ENCODE results near the gene ACAP3.

ACAP3 gene

DNA sequence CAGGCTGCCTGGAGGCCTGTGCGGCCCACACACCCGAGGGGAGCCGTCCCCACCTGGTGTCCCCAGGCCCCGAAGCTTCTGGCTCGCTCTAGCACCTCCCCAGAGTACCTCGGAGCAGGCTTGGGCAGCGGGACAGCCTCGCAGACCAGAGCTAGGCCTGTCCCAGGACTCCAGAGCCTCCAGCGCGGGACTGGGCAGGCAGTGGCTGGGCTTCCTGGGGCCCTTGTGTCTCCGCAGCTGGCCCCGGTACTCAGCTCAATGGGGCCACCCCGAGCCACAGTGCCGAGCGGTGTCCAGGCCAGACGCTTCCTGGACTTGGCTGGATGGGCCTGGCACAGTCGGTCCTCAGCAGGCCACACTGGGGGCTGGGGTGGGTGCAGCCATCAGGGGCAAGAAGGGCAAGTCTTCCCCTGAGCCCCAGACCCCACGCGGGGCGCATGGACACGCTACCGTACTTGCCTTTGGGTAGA lies 22.6 kb downstream of the ACAP3 start:
- no peak for DNase-seq (ENCODE audit: low read depth)

DNA sequence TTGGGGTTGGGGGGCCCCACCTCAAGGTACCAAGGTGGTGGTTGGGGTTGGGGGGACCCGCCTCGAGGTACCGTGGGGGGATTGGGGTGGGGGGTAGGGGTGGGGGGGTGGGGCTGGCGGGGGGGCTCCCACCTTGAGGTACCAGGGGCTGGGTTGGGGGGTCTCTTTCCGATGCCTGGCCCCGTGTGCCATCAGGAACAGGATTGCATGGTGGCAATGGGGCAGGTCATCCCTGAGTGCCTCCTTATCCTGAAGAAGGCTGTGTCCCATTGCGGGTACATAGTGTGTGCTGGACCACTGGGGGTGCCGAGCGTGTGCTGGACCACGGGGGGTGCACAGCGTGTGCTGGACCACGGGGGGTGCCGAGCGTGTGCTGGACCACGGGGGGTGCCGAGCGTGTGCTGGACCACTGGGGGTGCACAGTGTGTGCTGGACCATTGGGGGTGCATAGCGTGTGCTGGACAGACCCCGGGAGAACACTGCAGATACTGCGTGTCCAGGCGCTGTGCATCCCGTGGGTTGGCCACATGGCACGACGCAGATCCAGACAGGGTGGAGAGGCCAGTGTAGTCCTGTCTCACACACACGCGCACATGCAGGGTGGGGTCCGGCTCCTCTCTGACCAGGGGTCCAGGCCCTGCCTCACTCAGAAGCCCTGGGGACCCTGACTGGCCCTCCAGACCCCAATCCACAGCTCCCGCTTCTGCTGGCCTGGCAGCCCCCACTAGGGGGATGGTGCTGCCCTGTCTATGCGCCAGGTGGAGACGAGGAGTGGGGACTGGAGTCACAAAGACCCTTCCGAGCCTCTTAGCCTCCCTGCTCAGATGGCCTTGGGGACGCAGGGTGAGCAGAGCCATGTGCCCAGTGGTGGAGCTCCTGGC lies 23.3 kb downstream of the ACAP3 start:
- DNase-seq (ENCODE audit: low read depth), result no peak

DNA sequence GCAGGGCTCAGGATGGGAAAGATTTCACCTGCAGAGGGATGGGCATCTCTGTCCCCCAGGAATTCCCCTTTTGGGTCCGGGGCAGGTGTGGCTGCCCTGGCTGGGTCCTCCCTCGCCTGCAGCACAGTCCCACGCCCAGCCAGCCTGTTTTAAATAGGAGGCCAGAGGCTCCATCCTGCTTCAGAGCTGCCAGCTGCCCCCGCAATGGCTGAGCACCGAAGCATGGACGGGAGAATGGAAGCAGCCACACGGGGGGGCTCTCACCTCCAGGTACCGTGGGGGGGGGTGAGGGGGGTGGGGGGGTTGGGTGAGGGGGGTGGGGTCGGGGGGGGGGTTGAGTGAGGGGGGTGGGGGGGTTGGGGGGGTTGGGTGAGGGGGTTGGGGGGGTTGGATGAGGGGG lies 23.9 kb downstream of the ACAP3 start:
- no peak for DNase-seq (ENCODE audit: low read depth)

DNA sequence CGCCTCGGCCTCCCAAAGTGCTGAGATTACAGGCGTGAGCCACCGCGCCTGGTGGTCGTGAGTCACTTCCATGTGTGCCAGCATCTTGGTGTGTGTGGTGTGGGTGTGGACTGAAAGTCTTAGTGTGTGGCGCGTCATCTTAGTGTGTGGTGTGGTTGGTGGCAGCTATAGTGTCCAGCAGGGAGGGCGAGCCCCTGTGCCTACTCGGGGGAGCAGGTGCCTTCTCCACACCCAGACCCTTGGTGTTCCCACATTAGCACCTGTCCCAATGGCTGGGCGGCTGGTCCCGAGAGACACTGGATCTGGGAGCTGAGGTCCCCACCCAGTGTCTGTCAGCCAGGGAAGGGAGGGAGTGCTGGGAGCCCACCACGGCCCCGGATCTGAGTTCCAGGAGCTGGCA lies 24.7 kb downstream of the ACAP3 start:
- DNase-seq (ENCODE audit: low read depth), result no peak

DNA sequence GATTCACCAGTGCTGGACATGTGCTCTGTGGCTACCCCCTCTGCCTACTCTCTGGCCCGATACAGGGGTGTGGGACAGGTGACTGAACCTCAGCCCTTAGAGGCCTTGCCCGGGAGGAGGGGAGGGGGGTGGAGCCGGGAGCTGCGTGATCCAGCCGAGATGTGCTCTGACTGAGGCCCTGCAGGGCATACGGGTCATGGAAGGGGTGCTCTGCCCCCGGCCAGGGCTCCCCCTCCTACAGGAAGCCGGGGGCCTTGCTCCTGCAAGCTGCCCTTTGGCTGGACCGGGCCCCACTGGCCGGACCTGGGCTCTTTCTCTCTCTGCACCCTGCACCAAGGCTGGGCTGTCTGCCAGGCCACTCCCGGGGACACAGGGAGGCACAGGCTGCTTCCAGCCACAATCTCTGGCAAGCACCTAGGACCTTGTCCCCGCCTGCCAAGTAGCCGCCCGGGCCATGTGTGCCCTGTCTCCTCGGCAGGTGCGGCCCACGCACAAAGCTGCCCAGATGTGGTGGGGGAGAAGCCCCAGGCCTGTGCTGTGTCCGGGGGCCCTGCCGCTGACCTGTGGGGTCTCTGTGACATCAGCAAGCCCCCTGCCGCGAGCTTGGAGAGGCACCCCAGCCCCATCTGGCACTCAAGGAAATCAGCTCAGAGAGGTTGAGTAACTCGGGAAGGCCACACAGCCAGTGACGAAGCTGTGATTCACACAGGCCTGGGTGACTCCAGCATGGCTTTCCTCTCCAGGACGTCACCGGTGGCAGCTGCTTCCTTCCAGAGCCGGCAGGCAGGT lies 26.0 kb downstream of the ACAP3 start:
- DNase-seq (ENCODE audit: low read depth), result no peak

DNA sequence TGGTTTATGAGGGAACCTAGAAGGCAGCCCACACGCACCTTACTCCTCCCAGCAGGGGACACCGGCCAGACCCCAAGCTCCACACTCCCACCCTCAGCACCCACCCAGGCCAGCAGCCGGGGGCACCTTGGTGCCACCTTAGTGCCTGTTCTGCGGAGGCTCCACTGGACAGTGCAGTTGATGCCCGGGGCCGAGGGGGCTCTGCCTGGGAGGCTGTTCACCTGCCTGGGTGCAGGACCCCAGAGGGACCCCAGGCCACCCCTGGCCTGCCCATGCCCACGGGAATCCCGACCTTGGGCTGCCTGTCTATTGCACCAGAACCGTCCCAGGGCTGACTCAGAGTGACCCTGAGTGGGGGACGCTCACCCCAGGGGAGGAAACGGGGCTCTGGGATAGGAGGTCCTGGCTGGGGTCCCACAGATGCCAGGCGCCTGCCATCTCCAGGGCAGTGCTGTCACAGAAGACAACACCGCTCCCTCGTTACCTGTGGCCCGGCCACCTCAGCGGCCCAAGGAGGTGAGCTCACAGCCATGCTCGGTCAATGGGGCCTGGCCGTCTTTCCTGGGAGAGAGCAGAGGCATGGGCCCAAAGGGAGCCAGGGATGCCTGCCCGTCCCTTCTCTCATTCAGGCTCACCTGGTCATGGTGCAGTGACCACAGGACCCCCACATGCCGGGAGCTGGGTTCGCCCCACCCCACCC lies 26.8 kb downstream of the ACAP3 start:
- DNase-seq (ENCODE audit: low read depth), result no peak

DNA sequence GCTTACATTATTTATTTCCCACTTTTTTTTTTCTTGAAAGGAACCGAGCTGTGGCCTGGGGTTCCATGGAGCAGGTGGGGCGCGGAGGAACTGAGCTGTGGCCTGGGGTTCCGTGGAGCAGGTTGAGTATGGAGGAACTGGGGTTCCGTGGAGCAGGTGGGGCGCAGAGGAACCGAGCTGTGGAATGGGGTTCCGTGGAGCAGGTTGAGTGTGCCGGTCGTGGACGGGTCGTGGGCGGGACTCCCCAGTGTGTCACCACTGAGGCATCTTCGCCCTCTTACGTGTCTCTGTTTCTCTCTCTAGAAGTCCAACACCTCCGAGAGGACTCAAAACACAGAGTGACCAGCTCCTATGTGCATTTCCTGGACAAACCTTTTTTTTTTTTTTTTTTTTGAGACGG lies 28.7 kb downstream of the ACAP3 start:
- no peak for DNase-seq (ENCODE audit: low read depth)

DNA sequence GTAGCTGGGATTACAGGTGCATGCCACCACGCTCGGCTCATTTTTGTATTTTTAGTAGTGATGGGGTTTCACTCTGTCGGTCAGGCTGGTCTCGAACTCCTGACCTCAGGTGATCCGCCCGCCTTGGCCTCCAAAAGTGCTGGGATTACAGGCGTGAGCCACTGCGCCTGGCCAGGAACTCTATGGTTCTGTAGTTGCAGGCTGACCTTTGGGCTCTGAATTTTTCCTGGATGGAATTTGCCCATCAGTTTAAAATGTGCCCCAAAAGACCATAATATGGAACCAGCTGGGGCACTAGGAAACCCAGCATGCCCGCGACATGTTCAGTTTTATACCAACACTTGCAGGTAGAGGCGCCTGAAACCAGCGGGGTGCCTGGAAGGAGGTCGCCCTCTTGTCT lies 29.1 kb downstream of the ACAP3 start:
- DNase-seq (ENCODE audit: low read depth), result no peak

DNA sequence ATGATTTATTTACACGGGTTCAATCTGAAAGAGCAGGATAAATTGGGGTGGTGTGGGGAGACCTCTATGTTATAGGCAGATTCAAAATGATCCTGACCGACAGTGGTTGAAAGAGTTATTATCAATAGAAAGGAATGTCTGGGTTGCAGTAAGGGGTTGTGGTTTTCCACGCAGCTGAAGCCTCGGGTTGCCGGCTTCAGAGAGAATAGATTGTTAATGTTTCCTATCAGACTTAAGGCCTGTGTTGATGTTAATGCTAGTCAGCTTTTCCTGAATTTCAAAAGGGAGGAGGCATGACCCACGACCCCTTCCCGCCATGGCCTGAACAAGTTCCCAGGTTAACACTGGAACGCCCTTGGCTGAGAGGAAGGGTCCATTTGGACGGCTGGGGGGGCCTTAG lies 31.9 kb downstream of the ACAP3 start:
- DNase-seq (ENCODE audit: low read depth), result no peak

DNA sequence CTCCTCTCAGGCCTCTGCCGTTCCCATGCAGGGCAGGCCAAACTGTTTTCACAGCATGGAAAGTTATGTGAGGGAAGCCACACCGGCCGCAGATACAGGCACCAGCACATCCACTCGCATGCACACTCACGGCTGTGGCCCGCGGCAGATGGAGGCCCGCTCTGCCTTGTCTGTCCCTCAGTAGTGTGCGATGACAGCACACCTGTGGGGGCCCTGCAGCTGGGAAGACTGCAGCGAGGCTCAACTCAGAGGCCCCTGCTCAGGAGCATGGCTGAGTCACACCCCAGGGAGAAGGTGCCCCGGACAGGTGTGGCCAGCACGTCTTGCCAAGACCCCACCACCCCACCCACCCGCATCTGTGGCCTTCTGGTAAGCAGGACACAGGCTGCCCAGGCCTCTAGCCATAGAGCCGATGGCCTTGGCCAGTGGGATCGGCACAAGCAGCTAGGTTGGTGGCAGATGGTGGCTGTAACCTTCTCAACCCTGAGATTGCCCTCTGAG lies 32.7 kb downstream of the ACAP3 start:
- no peak for DNase-seq (ENCODE audit: low read depth)

DNA sequence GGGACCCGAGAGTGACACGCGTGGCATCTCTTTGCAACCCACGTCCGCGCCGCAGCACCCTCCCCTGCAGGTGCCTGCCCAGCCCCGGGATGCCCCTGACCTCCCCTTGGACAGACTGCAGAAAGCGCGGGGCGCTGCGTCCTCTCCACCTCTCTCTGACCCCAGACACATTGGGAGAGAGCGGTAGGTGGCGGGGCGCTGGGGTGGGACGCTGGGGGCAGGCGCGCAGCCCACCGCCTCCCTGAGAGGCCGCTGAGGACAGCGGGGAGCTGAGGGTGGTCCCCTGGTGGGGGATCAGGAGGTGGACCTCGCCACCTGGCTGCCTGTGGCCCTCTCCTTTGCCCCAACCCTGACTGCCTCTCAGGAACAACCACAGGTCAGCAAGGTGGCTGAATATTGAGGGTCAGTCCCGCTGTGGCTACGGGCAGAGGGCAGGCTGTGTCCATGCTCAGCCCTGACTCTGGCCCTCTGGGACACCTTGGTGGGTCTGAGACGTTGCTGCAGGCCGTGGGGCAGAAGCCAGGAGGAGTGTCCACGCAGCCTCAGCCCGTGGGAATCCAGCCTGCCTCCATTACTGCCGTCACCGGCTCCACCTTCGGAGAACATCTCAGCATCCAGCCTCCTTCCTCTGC lies 33.3 kb downstream of the ACAP3 start:
- DNase-seq (ENCODE audit: low read depth), result no peak

DNA sequence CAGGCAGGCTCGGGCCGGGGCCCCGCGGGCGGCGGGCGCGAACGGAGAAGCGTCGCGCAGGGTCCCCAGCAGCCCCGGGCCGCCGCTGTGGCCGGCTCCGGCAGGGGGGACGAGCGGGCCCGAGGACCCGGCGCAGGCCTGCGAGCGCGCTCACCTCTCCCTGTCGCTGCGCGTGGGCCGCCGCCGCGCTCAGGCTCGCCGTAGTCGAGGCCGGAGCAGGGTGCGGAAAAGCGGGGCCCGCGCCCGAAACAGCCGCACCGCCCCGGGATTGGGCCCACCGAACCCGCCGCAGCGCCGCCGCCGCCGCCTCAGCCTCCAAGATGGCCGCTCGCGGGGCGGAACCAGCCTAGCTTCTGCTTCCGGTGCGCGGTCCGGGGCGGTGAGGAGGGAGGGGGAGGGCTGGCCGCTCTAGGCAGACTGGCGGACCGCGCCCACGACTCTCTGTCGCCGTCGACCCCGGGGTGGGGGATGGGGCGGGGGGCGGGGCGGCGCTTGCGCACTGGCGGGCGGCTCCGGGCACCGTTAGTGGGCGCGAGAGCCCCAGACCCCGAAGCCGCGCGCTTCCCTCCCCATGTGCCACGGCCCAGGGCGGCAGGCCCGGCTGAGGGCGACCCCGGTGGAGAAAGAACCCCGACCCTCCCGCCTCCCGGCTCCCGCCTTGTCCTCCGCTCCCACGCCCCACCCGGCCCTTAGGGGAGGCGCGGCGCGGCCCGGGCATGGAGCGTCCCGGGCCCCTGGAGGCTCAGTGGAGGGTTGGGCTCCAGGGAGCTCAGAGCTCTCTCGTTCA lies 34.0 kb downstream of the ACAP3 start, which contains the start of gene UBE2J2:
TSS of gene UBE2J2 (minus strand) at position 343 of the 787 bp plus-strand sequence. CDS start 5,862 bp downstream, outside the sequence.
- DNase-seq (ENCODE audit: low read depth), result peak; percentile 51

DNA sequence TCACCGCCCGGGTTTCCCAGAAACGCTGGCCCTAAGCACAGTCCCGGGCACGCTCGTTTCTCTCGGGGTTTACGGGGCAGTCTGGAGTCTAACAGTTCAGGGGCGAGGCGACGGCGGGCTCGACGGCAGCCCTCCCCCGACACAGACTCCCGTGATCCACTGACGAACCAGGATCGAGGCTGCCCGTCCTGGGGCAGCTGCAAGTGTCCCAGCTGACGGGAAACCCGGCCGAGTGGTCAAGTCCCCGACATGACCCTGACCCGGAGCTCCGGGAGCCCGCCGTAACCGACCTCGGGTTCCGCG lies 34.6 kb downstream of the ACAP3 start:
- DNase-seq (ENCODE audit: low read depth), result no peak

DNA sequence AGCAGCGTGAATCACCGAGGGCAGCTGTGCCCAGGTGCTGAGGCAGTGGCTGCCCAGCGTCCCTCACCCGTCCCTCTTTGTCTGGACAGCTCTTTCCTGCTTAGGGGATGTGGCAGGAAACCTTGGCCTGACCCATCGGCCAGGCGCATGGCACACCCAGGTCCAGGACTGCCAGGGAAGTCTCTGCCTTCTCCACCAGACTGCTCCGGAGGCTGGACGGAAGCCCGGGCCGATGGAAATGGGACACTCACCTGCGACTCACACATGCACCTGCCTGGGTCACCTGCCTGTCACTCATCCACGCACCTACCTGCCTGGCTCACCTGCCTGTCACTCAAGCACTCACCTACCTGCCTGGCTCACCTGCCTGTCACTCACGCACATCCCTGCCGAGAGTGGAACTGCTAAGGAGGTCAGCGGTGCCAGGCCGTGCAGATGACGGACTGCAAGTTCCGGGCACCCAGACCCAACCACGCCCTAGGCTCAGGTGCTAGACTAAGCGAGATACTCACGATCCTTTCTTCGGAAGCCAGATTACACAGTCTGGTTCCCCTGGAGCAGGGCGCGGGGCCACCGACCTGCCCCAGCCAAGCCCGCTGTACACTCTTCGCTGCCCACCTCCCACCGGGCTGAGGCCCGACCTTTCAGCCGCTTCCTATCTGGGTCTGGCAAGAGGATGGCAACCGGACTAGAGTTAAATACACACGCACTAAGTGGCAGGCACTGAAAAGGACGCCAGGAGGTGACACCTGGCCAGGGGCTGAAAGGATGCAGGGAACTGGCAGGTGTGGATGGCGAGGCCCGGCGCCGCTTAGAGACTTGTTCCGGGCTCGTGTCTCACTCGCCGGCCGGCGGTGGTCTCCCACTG lies 35.2 kb downstream of the ACAP3 start:
- DNase-seq (ENCODE audit: low read depth), result no peak

DNA sequence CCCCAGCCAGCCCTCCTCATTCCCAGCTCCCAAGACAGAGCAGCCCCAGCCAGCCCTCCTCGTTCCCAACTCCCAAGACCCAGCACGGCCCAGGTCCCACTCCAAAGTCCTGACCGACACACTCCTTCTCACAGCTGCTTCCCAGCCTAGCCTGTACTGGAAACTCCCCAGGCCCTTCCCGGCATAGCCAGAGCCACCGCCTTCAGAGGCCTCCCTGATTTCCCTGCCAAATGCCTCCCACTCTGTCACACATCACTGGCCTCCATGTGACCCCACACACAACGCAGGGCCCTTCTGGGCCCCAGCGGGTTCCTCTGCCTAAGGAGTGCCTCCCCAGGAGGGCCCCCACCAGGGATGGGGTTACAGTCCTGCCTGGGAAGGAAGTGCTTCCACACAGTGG lies 36.9 kb downstream of the ACAP3 start:
- no peak for DNase-seq (ENCODE audit: low read depth)

DNA sequence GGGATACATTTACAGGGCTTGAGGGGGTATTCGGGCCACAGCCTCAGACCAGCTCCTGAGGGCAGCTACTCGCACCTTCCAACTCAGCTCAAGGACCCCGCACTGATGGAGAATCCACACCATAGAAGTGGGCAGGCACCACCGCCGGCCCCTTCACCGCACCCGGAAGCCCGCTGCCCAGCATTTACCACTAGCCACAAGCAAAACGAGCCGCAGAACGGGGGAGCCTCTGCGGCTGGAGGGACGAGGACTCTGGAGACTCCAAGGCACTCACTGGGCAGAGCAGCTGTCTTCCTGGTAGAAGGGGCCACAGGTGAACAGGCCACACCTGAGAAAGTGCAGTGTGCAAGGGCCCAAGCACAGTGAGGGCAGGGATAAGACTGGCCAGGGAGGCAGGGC lies 39.4 kb downstream of the ACAP3 start:
- no peak for DNase-seq (ENCODE audit: low read depth)

DNA sequence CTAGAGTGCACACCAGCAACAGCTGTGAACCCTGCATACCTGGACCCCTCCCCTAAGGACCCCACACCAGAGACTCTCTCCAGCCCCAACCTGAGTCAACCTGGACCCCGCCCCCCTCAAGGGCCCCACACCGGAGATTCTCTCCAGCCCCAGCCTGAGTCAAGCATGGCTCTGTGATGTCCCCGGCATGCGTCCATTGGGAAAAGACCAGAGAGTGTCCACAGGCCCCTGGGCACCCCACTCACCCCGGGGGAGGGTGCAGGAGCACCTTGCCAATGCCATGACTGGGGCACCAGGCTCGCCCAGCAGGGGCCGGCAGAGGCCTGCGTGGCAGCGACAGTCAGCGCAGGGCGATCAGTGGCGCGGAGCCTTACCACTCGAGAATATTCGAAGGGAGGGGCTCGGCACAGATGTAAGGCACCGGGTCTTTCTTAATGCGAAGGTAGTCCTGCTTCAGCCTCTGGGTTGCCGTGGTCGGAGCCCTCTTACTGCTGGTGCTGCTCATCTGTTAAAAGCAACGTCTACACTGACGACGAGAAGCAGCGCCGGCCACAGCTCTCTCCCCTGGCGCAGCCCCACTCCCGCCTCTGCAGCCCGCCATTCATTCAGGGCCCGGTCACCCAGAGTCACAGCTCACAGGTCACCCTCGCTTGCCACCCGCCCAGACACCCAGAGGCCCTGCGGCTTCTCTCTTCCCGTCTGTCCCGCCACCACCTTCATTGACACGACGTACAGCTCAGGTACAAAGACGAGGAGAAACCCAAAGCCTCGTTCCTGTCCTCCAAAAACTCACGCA lies 40.0 kb downstream of the ACAP3 start:
- DNase-seq (ENCODE audit: low read depth), result no peak

DNA sequence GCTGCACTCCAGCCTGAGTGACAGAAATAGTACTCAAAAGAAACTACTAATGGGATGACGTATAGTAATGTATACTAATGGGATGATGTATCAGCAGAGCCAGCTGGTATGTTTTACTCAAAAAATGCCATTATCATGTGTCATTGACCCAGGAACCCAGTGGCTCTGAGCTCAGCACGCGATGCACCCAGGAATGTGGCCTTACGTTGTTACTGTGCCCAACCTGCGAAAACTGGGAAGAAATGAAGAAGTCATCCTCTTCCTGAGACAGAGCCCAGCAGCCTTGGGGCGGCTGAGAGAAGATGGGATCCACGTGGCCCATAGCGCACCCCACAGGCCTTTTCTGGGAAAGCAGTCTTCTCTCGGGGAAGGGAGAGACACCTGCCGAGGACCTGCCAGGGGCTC lies 42.9 kb downstream of the ACAP3 start:
- DNase-seq (ENCODE audit: low read depth), result peak; percentile 99

DNA sequence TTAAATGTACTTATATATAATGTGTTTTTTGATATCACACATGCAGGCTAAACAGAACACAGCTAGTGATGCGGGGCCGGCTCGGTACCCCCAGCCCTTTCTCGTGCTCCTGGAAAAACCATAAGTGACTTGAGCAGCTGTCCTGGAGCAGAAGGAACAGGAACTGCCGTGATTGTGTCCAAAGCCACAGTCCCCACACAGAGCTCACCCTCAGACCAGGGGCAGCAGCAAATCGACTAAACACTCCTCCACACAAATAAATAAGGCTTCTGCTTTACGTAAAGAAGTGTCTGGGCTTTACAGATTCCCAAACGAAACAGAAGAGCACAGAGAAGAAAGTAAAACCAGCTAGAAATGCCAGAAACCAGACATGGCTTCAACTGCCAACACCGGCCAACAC lies 43.7 kb downstream of the ACAP3 start:
- no peak for DNase-seq (ENCODE audit: low read depth)
